ENCODE results near the gene CDHR2. TPM values are rescaled to one million over a fixed set of nuclear protein-coding genes. Genes with fewer than 3 reads are reported as not detected.

The CDHR2 gene
- total RNA-seq, 1 donor = not detected

- no peak overlapping the region for H3K4me3 ChIP-seq (ENCODE audit: low read depth, low read length)
- no peak for DNase-seq (ENCODE audit: low read depth)
- TF ChIP-seq CTCF (IDR thresholded peaks at IDR 0.05; ENCODE audit: insufficient read depth, low read length) = no peak
Measured at GRCh38 chr5:176637556-176637955, 88.4 kb downstream of the CDHR2 start.

GRCh38 chr5:176638437-176638836 lies 89.3 kb downstream of the CDHR2 start:
- DNase-seq (ENCODE audit: low read depth) = no peak
- TF ChIP-seq CTCF (IDR thresholded peaks at IDR 0.05; ENCODE audit: insufficient read depth, low read length) = no peak
- H3K4me3 ChIP-seq (ENCODE audit: low read depth, low read length) = no peak overlapping the region

GRCh38 chr5:176639208-176639607 lies 90.1 kb downstream of the CDHR2 start:
- H3K4me3 ChIP-seq (ENCODE audit: low read depth, low read length) = no peak overlapping the region
- TF ChIP-seq CTCF (IDR thresholded peaks at IDR 0.05; ENCODE audit: insufficient read depth, low read length) = no peak
- no peak for DNase-seq (ENCODE audit: low read depth)

GRCh38 chr5:176639981-176640380 lies 90.8 kb downstream of the CDHR2 start:
- no peak for TF ChIP-seq CTCF (IDR thresholded peaks at IDR 0.05; ENCODE audit: insufficient read depth, low read length)
- no peak overlapping the region for H3K4me3 ChIP-seq (ENCODE audit: low read depth, low read length)
- DNase-seq (ENCODE audit: low read depth) = peak; percentile 71

- H3K4me3 ChIP-seq (ENCODE audit: low read depth, low read length) = no peak overlapping the region
- DNase-seq (ENCODE audit: low read depth) = no peak
- no peak for TF ChIP-seq CTCF (IDR thresholded peaks at IDR 0.05; ENCODE audit: insufficient read depth, low read length)
Measured at GRCh38 chr5:176640616-176641015, 91.5 kb downstream of the CDHR2 start.

- no peak for TF ChIP-seq CTCF (IDR thresholded peaks at IDR 0.05; ENCODE audit: insufficient read depth, low read length)
- no peak overlapping the region for H3K4me3 ChIP-seq (ENCODE audit: low read depth, low read length)
- no peak for DNase-seq (ENCODE audit: low read depth)
Measured at GRCh38 chr5:176642675-176643490, 93.7 kb downstream of the CDHR2 start.

All from fibroblast of the aortic adventitia (primary cell).